Measurements from ENCODE around the gene RNF223. TPM values are rescaled to one million over a fixed set of nuclear protein-coding genes. Genes with fewer than 3 reads are reported as not detected.

Gene RNF223
- total RNA-seq, 1 experiment from 2014 or later: 5.0 TPM

- Mint-ChIP-seq H3K4me1 (ENCODE audit: low read depth, unreplicated experiment) (peaks cover 7% of the 10 kb centered on the region), H3K36me3 (ENCODE audit: insufficient read depth, unreplicated experiment) (peaks cover 85% of the 10 kb centered on the region), H3K27ac (ENCODE audit: unreplicated experiment) (peak overlapping the region; percentile 86), H3K27me3 (ENCODE audit: unreplicated experiment) (no peaks in the 10 kb centered on the region), H3K4me3 (ENCODE audit: low read depth, unreplicated experiment) (peak overlapping the region; percentile 85), H3K9me3 (ENCODE audit: low read depth, unreplicated experiment) (no peaks in the 10 kb centered on the region)
- DNase-seq: peak; percentile 61
- no peak for TF ChIP-seq CTCF (IDR thresholded peaks at IDR 0.05; ENCODE audit: unreplicated experiment)
- CTCF ChIA-PET: interaction anchor here (0.6 to 1.0 kb wide), 2 partner anchors 9 to 103 kb away, joined by 6 read pairs; partner anchors contain the start of gene PLEKHN1
- intact Hi-C loops (cut with micrococcal nuclease; ENCODE audit: unreplicated experiment): loop anchor here (5.0 kb wide), 1 partner anchor 47 kb away; the partner anchor contains the start of gene C1orf159
- BruUV-seq (replicated peaks): no TSS peak
Observed at GRCh38 chr1:1069711-1070676, 4.1 kb downstream of the RNF223 start.

GRCh38 chr1:1069056-1069710, 4.9 kb downstream of the RNF223 start:
- intact Hi-C loops (cut with micrococcal nuclease; ENCODE audit: unreplicated experiment): no loop called here
- BruUV-seq (replicated peaks): no TSS peak
- H3K4me1 Mint-ChIP-seq (ENCODE audit: low read depth, unreplicated experiment): no peaks in the 10 kb centered on the region
- peak; percentile 92 for DNase-seq
- no peak overlapping the region for H3K27ac Mint-ChIP-seq (ENCODE audit: unreplicated experiment)
- CTCF ChIA-PET: interaction anchor here (0.6 to 1.0 kb wide), 3 partner anchors 10 to 221 kb away, joined by 5 to 6 read pairs (median 6); partner anchors contain the start of gene PLEKHN1
- H3K9me3 Mint-ChIP-seq (ENCODE audit: low read depth, unreplicated experiment): no peaks in the 10 kb centered on the region
- H3K27me3 Mint-ChIP-seq (ENCODE audit: unreplicated experiment): no peaks in the 10 kb centered on the region
- TF ChIP-seq CTCF (IDR thresholded peaks at IDR 0.05; ENCODE audit: unreplicated experiment): no peak
- peaks cover 81% of the 10 kb centered on the region for H3K36me3 Mint-ChIP-seq (ENCODE audit: insufficient read depth, unreplicated experiment)
- H3K4me3 Mint-ChIP-seq (ENCODE audit: low read depth, unreplicated experiment): peak overlapping the region; percentile 85

- DNase-seq: peak; percentile 80
- CTCF ChIA-PET: interaction anchor here (0.9 kb wide), 1 partner anchor 221 kb away, joined by 5 read pairs; no protein-coding TSS in a partner anchor
- intact Hi-C loops (cut with micrococcal nuclease; ENCODE audit: unreplicated experiment): no loop called here
- Mint-ChIP-seq H3K4me3 (ENCODE audit: low read depth, unreplicated experiment) (peak overlapping the region; percentile 85), H3K27me3 (ENCODE audit: unreplicated experiment) (no peaks in the 10 kb centered on the region), H3K4me1 (ENCODE audit: low read depth, unreplicated experiment) (no peaks in the 10 kb centered on the region), H3K36me3 (ENCODE audit: insufficient read depth, unreplicated experiment) (peaks cover 81% of the 10 kb centered on the region), H3K27ac (ENCODE audit: unreplicated experiment) (peak overlapping the region; percentile 44), H3K9me3 (ENCODE audit: low read depth, unreplicated experiment) (no peaks in the 10 kb centered on the region)
- no TSS peak for BruUV-seq (replicated peaks)
- no peak for TF ChIP-seq CTCF (IDR thresholded peaks at IDR 0.05; ENCODE audit: unreplicated experiment)
Observed at GRCh38 chr1:1068517-1069055, 5.5 kb downstream of the RNF223 start.

DNA sequence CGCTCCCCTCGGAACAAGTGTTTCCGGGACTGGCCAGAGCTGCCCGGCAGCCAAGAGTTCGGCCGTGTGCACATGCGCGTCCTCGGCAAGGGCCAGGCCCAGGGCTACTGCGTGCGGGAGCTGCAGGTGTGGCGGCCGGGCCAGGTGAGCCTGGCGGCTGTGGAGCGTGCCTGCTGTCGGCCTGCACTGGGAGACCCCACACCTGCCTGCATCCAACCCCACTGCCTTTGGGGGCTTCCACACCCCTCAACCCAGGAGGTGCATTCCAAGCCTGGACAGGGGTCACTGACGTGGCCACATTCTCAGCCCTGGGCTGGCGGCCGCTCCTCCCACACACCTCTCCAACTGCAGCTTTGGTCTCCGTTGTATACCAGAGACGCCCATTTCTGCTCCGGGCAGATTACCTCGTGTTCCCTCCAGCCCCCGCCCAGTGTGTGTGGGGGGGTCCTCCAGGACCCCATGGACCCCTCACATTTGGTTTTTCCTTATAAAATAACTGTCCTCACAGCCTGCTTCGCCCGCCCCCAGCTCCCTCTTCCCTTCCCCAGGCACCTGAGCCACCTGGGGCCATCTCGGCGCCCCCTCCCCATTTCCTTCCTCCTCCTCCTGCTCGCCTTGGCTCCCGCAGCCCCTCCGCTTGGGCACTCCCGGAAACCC, 6.1 kb downstream of the RNF223 start:
- intact Hi-C loops (cut with micrococcal nuclease; ENCODE audit: unreplicated experiment): no loop called here

More for the DNA sequence above, 6.1 kb downstream of the RNF223 start:
- no peak for DNase-seq
- peaks cover 82% of the 10 kb centered on the region for H3K36me3 Mint-ChIP-seq (ENCODE audit: insufficient read depth, unreplicated experiment)
- CTCF ChIA-PET: no interaction called here
- H3K4me1 Mint-ChIP-seq (ENCODE audit: low read depth, unreplicated experiment): no peaks in the 10 kb centered on the region
- H3K27ac Mint-ChIP-seq (ENCODE audit: unreplicated experiment): peak overlapping the region; percentile 44
- no peaks in the 10 kb centered on the region for H3K27me3 Mint-ChIP-seq (ENCODE audit: unreplicated experiment)
- no peak for TF ChIP-seq CTCF (IDR thresholded peaks at IDR 0.05; ENCODE audit: unreplicated experiment)
- peak overlapping the region; percentile 85 for H3K4me3 Mint-ChIP-seq (ENCODE audit: low read depth, unreplicated experiment)
- no TSS peak for BruUV-seq (replicated peaks)
- H3K9me3 Mint-ChIP-seq (ENCODE audit: low read depth, unreplicated experiment): no peaks in the 10 kb centered on the region

Measured in Calu3 (cell line).